Caco-2 (cell line): ENCODE data around the gene BRS3. TPM values are rescaled to one million over a fixed set of nuclear protein-coding genes. Genes with fewer than 3 reads are reported as not detected.

Source experiments
- BruUV-seq: library from RNA; stranded (reverse); fragments of 400-500 nt; replicated peaks from 2 replicates; lab custom pipeline; 2021; lab: Mats Ljungman, UMichigan
- CTCF ChIA-PET: fragments of 300-600 bp; sonication (Branson Sonifier 250); formaldehyde crosslinking; loops from one replicate; lab custom pipeline; 2022; ENCODE audit warnings: antibody characterized with exemption; lab: Charles Lee
- POLR2A ChIA-PET: fragments of 300-600 bp; sonication (Branson Sonifier 250); formaldehyde crosslinking; loops from one replicate; lab custom pipeline; 2022; ENCODE audit warnings: antibody characterized with exemption; lab: Charles Lee
- DNase-seq, 2 experiments: peaks; one replicate each; pipeline versions ENCODE4 v3.0.0 to v3.0.0-alpha.2; 2020 to 2022
- H3K27me3 ChIP-seq: replicated peaks from 2 replicates; pipeline ENCODE4 v1.6.0; 2011; ENCODE audit warnings: low read length; ENCODE audit not compliant: control insufficient read depth, insufficient read depth
- H3K36me3 ChIP-seq: 2 replicates; pipeline ENCODE4 v1.5.1; 2011; ENCODE audit warnings: low read length; ENCODE audit not compliant: control insufficient read depth, insufficient read depth
- H3K4me1 ChIP-seq: fragments of 250-450 bp; sonication (Bioruptor Pico); 2 replicates; pipeline ENCODE4 v1.5.1; 2020; ENCODE audit warnings: mild to moderate bottlenecking
- H3K4me3 ChIP-seq: 2 replicates; pipeline ENCODE4 v1.5.1; 2011; ENCODE audit warnings: low read depth, mild to moderate bottlenecking, control low read depth, low read length
- H3K9me3 ChIP-seq: fragments of 250-450 bp; sonication (Bioruptor Pico); 2 replicates; pipeline ENCODE4 v1.5.1; 2020; ENCODE audit warnings: mild to moderate bottlenecking, moderate library complexity
- H3K27ac Mint-ChIP-seq: one replicate; pipeline ENCODE4 v1.8.0; 2022; ENCODE audit warnings: mixed read lengths; ENCODE audit not compliant: unreplicated experiment
- H3K27me3 Mint-ChIP-seq: one replicate; pipeline ENCODE4 v1.8.0; 2022; ENCODE audit warnings: mixed read lengths; ENCODE audit not compliant: insufficient read depth, unreplicated experiment
- H3K36me3 Mint-ChIP-seq: one replicate; pipeline ENCODE4 v1.8.0; 2022; ENCODE audit warnings: mild to moderate bottlenecking, mixed read lengths; ENCODE audit not compliant: insufficient read depth, unreplicated experiment
- H3K4me1 Mint-ChIP-seq: one replicate; pipeline ENCODE4 v1.8.0; 2022; ENCODE audit warnings: low read depth, mixed read lengths; ENCODE audit not compliant: unreplicated experiment
- H3K4me3 Mint-ChIP-seq: one replicate; pipeline ENCODE4 v1.8.0; 2022; ENCODE audit warnings: mild to moderate bottlenecking, moderate library complexity, mixed read lengths; ENCODE audit not compliant: unreplicated experiment
- H3K9me3 Mint-ChIP-seq: one replicate; pipeline ENCODE4 v1.8.0; 2022; ENCODE audit warnings: mixed read lengths; ENCODE audit not compliant: unreplicated experiment
- intact Hi-C: fragments of 100-400 bp; cut with micrococcal nuclease; formaldehyde crosslinking; loops from one replicate; pipeline ENCODE4 v1.10.0; 2022; ENCODE audit not compliant: unreplicated experiment
- total RNA-seq: library from RNA; stranded (reverse); gene quantifications from 2 replicates; pipeline ENCODE4 v1.2.3, GENCODE V29; 2022
- TF ChIP-seq, protein P1 (sequence below), 2 experiments: fragments of 200-600 bp in 1 of 2; IDR thresholded peaks; 1 replicate in 1 of 2; 2 replicates in 1 of 2; pipeline versions ENCODE4 v1.5.1 to v1.8.0; 2011 to 2022; ENCODE audit warnings: antibody characterized with exemption in 1 of 2, control low read depth in 1 of 2, inconsistent platforms in 1 of 2, low read depth in 1 of 2, low read length in 1 of 2, mild to moderate bottlenecking in 1 of 2, moderate library complexity in 1 of 2; ENCODE audit not compliant: insufficient read depth in 1 of 2, severe bottlenecking in 1 of 2, unreplicated experiment in 1 of 2

BRS3 gene
- total RNA-seq, 1 experiment from 2014 or later, result not detected

DNA sequence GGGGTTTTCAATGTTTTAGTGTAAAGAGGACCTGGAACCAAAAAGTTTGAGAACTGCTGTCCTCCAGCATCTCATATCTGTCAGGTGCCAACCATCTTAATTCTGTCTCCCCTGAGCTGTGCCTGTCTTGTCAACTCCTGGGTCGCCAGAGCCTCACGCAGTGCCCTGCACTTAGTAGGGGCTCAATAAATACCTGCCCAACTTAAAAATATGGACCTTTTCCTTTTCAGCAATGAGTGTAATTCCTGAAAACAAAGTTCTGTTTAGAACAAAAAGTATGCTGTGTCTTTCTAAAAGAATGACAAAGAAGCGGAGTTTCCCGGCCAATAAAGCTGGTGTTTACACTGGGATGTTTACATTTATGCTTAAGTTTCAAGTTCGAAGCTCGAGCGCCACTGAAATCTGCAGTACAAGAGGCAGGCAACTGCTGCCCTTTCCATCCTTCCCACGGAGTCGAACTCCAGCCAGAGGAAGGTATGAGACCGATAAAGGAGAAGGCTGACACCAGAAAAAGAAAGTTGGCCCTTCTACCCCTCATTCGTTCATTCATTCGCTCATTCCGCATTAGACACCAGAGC, 8.5 kb downstream of the BRS3 start:
- POLR2A ChIA-PET, result no interaction called here
- H3K4me3 Mint-ChIP-seq, result peak overlapping the region; percentile 81
- Histone ChIP-seq H3K36me3 (no peaks in the 10 kb centered on the region), H3K4me3 (peak overlapping the region; percentile 57), H3K9me3 (no peaks in the 10 kb centered on the region), H3K27me3 (no peaks in the 10 kb centered on the region), H3K4me1 (no peaks in the 10 kb centered on the region)
- CTCF ChIA-PET, result interaction anchor here (0.5 kb wide), 1 partner anchor 232 kb away, joined by 5 read pairs; no protein-coding TSS in a partner anchor
- intact Hi-C loops, result loop anchor here (2.0 to 5.0 kb wide), 3 partner anchors 37 to 245 kb away; partner anchors contain the start of genes MAP7D3 and VGLL1
- TSS peak; percentile 96 for BruUV-seq
- TF ChIP-seq, protein P1, sequence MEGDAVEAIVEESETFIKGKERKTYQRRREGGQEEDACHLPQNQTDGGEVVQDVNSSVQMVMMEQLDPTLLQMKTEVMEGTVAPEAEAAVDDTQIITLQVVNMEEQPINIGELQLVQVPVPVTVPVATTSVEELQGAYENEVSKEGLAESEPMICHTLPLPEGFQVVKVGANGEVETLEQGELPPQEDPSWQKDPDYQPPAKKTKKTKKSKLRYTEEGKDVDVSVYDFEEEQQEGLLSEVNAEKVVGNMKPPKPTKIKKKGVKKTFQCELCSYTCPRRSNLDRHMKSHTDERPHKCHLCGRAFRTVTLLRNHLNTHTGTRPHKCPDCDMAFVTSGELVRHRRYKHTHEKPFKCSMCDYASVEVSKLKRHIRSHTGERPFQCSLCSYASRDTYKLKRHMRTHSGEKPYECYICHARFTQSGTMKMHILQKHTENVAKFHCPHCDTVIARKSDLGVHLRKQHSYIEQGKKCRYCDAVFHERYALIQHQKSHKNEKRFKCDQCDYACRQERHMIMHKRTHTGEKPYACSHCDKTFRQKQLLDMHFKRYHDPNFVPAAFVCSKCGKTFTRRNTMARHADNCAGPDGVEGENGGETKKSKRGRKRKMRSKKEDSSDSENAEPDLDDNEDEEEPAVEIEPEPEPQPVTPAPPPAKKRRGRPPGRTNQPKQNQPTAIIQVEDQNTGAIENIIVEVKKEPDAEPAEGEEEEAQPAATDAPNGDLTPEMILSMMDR (IDR thresholded peaks at IDR 0.05; ENCODE audit: insufficient read depth in 1 of 2, low read depth in 1 of 2, low read length in 1 of 2, severe bottlenecking in 1 of 2, unreplicated experiment in 1 of 2), result no peak
- no peaks in the 10 kb centered on the region for H3K9me3 Mint-ChIP-seq
- H3K4me1 Mint-ChIP-seq, result no peaks in the 10 kb centered on the region
- no peaks in the 10 kb centered on the region for H3K27me3 Mint-ChIP-seq
- peaks cover 1% of the 10 kb centered on the region for H3K36me3 Mint-ChIP-seq
- peak overlapping the region; percentile 83 for H3K27ac Mint-ChIP-seq
- DNase-seq, result no peak

DNA sequence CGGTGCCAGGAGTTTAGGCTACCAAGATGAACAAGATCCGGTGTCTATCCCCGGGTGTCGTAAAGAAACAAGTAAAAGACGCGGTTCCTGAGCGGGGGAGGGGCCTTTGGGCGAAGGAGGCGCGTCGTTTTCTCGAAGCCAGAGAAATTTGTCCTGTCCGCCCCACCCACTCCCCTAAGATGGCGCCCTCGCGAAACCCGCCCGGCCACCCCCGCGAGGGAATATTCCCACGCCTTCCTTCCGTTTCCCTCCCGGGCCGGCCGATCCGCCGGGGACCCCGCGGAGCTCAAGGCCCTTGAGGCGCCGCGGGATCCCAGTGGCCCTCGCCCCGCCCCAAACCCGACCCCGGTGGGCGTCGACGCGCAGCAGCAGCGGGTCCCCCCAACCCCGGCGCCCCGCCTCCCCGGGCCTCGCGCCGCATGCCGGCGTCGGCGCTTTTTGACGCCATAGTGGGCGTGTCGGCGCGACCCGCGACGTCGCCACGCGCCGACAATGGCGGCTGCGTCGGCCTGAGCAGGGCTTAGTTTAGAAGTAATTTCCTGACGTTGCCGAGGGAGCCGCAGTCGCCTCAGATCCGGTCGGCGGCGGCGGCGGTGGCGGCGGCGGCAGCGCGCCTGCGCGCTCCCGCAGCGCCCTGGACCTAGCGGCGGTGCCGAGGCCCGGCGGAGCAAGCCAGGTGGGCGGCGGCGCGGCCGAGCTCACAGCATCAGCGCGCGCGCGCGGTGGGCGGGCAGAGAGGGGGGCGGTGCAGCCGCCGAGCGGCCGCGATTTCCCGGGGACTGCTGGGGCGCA, 9.2 kb downstream of the BRS3 start:
- Histone ChIP-seq H3K27me3 (no peaks in the 10 kb centered on the region), H3K4me3 (peak overlapping the region; percentile 82), H3K4me1 (no peaks in the 10 kb centered on the region), H3K36me3 (no peaks in the 10 kb centered on the region), H3K9me3 (no peaks in the 10 kb centered on the region)
- ChIA-PET POLR2A (interaction anchor here (0.6 to 1.0 kb wide), 3 partner anchors 32 to 376 kb away, joined by 3 to 18 read pairs (median 6); no protein-coding TSS in a partner anchor), CTCF (interaction anchor here (0.5 to 0.6 kb wide), 2 partner anchors 225 to 232 kb away, joined by 4 to 5 read pairs; no protein-coding TSS in a partner anchor)
- TF ChIP-seq, protein P1 (IDR thresholded peaks at IDR 0.05; ENCODE audit: insufficient read depth in 1 of 2, low read depth in 1 of 2, low read length in 1 of 2, severe bottlenecking in 1 of 2, unreplicated experiment in 1 of 2), result no peak
- Mint-ChIP-seq H3K27me3 (no peaks in the 10 kb centered on the region), H3K4me3 (peak overlapping the region; percentile 81), H3K36me3 (peaks cover 6% of the 10 kb centered on the region), H3K27ac (peak overlapping the region; percentile 83), H3K9me3 (no peaks in the 10 kb centered on the region), H3K4me1 (no peaks in the 10 kb centered on the region)
- peak; percentile 81 to 83 for DNase-seq
- no TSS peak for BruUV-seq
- intact Hi-C loops, result loop anchor here (2.0 to 5.0 kb wide), 3 partner anchors 36 to 246 kb away; partner anchors contain the start of genes MAP7D3 and VGLL1

DNA sequence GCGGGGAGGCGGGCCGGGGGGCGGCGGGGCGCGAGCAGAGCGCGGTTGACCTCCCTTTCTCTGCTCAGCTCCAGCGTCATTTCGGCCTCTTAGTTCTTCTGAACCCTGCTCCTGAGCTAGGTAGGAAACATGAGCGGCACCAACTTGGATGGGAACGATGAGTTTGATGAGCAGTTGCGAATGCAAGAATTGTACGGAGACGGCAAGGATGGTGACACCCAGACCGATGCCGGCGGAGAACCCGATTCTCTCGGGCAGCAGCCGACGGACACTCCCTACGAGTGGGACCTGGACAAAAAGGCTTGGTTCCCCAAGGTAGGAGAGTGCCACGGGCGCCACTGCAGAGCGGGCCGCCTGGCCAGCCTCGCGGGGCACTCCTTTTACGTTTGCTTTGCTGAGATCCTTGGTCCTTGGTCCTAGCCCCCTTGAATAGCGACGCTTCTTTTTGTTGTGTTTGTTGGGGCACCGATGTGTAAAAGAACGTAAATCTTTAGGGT, 9.9 kb downstream of the BRS3 start, which contains the start of gene HTATSF1:
Gene HTATSF1, plus strand, starts transcription at position 37 of the 497 bp plus-strand sequence. Its CDS starts 93 bp downstream, at position 130.
- H3K27ac Mint-ChIP-seq, result peak within 1 kb of the TSS; percentile 83
- TF ChIP-seq, protein P1 (IDR thresholded peaks at IDR 0.05; ENCODE audit: insufficient read depth in 1 of 2, low read depth in 1 of 2, low read length in 1 of 2, severe bottlenecking in 1 of 2, unreplicated experiment in 1 of 2), result no peak
- TSS peak; percentile 33 for BruUV-seq
- ChIA-PET CTCF (no interaction called here), POLR2A (interaction anchor here (0.6 to 1.0 kb wide), 2 partner anchors 31 to 375 kb away, joined by 3 to 18 read pairs; no protein-coding TSS in a partner anchor)
- Histone ChIP-seq H3K4me1 (no peaks in the 10 kb centered on the region), H3K9me3 (no peaks in the 10 kb centered on the region), H3K36me3 (no peaks in the 10 kb centered on the region), H3K27me3 (no peaks in the 10 kb centered on the region), H3K4me3 (peak within 1 kb of the TSS; percentile 82)
- no peaks in the 10 kb centered on the region for H3K4me1 Mint-ChIP-seq
- H3K36me3 Mint-ChIP-seq, result peaks cover 6% of the 10 kb centered on the region
- DNase-seq, result no peak
- no peaks in the 10 kb centered on the region for H3K9me3 Mint-ChIP-seq
- H3K4me3 Mint-ChIP-seq, result peak within 1 kb of the TSS; percentile 81
- no peaks in the 10 kb centered on the region for H3K27me3 Mint-ChIP-seq
- intact Hi-C loops, result loop anchor here (2.0 to 5.0 kb wide), 3 partner anchors 35 to 247 kb away; partner anchors contain the start of genes MAP7D3 and VGLL1
